Tibial artery (tissue), 4 donors: ENCODE results near the gene ITGA5.

Experiments used
- DNase-seq, 2 donors: peaks; one replicate each; pipeline ENCODE4 v3.0.0-alpha.2; 2019
- H3K27ac ChIP-seq, 2 donors: fragments of 200-600 bp; sonication (generic) in 1 of 2; 1 replicate in 1 of 2; 2 replicates in 1 of 2; pipeline ENCODE4 v1.5.1; 2018 to 2019; ENCODE audit warnings: mild to moderate bottlenecking in 1 of 2
- H3K27me3 ChIP-seq, 2 donors: fragments of 200-600 bp; sonication (generic) in 1 of 2; one replicate each; pipeline versions ENCODE4 v1.5.1 to v1.6.0; 2016 to 2019
- H3K36me3 ChIP-seq, 3 donors: fragments of 200-600 bp; sonication (generic) in 2 of 3; one replicate each; pipeline ENCODE4 v1.5.1; 2016 to 2019; ENCODE audit warnings: mild to moderate bottlenecking in 2 of 3
- H3K4me1 ChIP-seq, 4 donors: fragments of 200-600 bp; sonication (generic) in 2 of 4; 1 replicate in 3 of 4; 2 replicates in 1 of 4; pipeline ENCODE4 v1.5.1; 2016 to 2019
- H3K4me3 ChIP-seq, 2 donors: fragments of 200-600 bp; sonication (generic) in 1 of 2; 1 replicate in 1 of 2; 2 replicates in 1 of 2; pipeline ENCODE4 v1.5.1; 2018 to 2019; ENCODE audit warnings: mild to moderate bottlenecking in 2 of 2
- H3K9me3 ChIP-seq, 3 donors: fragments of 200-600 bp; sonication (generic) in 1 of 3; one replicate each; pipeline ENCODE4 v1.5.1; 2016 to 2019
- intact Hi-C: fragments of 100-400 bp; cut with DNase I; formaldehyde crosslinking; loops from one replicate; pipeline ENCODE4 v1.15.0; 2023; ENCODE audit warnings: low total_unique reads
- TF ChIP-seq, protein P1 (sequence below), 2 experiments: fragments of 200-600 bp in 1 of 2; fragments of 450-650 bp in 1 of 2; IDR thresholded peaks; one replicate each; pipeline ENCODE4 v1.5.1; 2017 to 2019; ENCODE audit warnings: antibody characterized with exemption in 2 of 2, mild to moderate bottlenecking in 1 of 2, moderate library complexity in 1 of 2

ITGA5 gene

DNA sequence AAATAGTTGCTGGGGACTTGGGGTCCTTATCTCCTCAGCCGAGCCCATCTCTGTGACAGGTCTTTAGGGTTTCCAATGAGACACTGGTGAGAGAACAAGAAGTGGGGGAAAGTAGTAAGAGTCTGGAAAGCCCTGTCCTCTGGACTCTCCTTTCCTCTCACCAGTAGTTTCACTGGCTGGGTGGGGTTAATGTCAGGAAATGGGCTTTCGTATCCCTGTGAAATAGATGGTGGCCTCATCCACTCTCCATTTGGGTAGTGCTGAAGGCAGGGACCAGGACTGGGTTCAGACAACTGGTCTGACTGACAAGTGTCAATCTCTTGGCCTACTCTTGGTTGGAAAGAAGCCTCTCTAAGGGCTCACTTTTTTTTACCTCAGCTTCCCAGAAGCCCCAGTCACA is 42.1 kb downstream of the ITGA5 start:
- Histone ChIP-seq H3K27me3 (no peaks in the 10 kb centered on the region), H3K36me3 (peaks cover 0 to 18% (median 12%) of the 10 kb centered on the region in 3 donors), H3K4me3 (no peak overlapping the region), H3K9me3 (no peaks in the 10 kb centered on the region), H3K27ac (peak overlapping the region in 1 of 2 donors; percentile 0), H3K4me1 (peaks cover 0 to 26% (median 15%) of the 10 kb centered on the region in 4 donors)
- intact Hi-C loops = no loop called here
- TF ChIP-seq, protein P1, sequence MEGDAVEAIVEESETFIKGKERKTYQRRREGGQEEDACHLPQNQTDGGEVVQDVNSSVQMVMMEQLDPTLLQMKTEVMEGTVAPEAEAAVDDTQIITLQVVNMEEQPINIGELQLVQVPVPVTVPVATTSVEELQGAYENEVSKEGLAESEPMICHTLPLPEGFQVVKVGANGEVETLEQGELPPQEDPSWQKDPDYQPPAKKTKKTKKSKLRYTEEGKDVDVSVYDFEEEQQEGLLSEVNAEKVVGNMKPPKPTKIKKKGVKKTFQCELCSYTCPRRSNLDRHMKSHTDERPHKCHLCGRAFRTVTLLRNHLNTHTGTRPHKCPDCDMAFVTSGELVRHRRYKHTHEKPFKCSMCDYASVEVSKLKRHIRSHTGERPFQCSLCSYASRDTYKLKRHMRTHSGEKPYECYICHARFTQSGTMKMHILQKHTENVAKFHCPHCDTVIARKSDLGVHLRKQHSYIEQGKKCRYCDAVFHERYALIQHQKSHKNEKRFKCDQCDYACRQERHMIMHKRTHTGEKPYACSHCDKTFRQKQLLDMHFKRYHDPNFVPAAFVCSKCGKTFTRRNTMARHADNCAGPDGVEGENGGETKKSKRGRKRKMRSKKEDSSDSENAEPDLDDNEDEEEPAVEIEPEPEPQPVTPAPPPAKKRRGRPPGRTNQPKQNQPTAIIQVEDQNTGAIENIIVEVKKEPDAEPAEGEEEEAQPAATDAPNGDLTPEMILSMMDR (IDR thresholded peaks at IDR 0.05) = no peak
- no peak for DNase-seq

DNA sequence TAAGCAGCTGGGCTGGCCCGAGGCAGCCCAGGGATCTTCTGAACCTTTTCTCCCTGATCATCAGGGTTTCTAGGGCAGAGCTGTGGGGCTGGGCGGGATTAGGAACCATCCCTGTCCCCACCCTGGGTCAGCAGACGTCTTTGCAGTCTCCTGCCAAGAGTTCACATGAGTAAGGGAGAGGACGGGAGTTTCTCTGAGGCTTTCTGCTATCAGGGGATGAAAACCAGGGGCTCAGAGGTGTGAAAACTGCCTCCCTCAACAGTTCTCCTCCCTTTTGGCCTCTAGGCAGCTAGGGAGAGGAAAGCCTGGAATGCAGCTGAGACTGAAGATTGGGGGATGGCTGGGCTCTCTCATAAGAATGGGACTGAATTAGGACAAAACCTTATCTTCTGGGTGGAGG is 42.5 kb downstream of the ITGA5 start:
- intact Hi-C loops = no loop called here
- peaks cover 0 to 31% (median 19%) of the 10 kb centered on the region in 4 donors for H3K4me1 ChIP-seq
- H3K36me3 ChIP-seq = peaks cover 0 to 18% (median 12%) of the 10 kb centered on the region in 3 donors
- DNase-seq = peak in 1 of 2 donors; percentile 78
- H3K4me3 ChIP-seq = no peak overlapping the region
- no peaks in the 10 kb centered on the region for H3K9me3 ChIP-seq
- no peaks in the 10 kb centered on the region for H3K27me3 ChIP-seq
- TF ChIP-seq, protein P1 (IDR thresholded peaks at IDR 0.05) = no peak
- peak overlapping the region; percentile 0 to 25 for H3K27ac ChIP-seq

DNA sequence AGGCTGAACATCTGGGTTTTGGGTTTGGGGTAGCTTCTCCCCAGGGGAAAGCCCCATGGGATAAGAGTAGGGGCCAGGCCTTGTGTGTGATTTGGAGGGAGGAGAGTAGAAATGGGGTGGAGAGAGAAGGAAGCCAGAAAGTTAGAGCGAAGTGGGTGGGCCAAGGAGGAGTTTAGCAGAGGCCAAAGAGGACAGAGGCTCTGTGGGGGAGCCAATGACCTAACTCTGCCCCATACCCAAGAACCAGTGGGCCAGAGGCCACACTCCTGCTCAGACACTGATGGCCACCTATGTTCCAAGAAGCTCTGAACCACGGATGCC is 43.8 kb downstream of the ITGA5 start:
- TF ChIP-seq, protein P1 (IDR thresholded peaks at IDR 0.05) = no peak
- no peak for DNase-seq
- Histone ChIP-seq H3K9me3 (no peaks in the 10 kb centered on the region), H3K4me3 (no peak overlapping the region), H3K27me3 (no peaks in the 10 kb centered on the region), H3K27ac (no peak overlapping the region), H3K4me1 (peaks cover under 1 to 44% (median 27%) of the 10 kb centered on the region in 4 donors), H3K36me3 (peaks cover 0 to 18% (median 12%) of the 10 kb centered on the region in 3 donors)
- intact Hi-C loops = no loop called here

DNA sequence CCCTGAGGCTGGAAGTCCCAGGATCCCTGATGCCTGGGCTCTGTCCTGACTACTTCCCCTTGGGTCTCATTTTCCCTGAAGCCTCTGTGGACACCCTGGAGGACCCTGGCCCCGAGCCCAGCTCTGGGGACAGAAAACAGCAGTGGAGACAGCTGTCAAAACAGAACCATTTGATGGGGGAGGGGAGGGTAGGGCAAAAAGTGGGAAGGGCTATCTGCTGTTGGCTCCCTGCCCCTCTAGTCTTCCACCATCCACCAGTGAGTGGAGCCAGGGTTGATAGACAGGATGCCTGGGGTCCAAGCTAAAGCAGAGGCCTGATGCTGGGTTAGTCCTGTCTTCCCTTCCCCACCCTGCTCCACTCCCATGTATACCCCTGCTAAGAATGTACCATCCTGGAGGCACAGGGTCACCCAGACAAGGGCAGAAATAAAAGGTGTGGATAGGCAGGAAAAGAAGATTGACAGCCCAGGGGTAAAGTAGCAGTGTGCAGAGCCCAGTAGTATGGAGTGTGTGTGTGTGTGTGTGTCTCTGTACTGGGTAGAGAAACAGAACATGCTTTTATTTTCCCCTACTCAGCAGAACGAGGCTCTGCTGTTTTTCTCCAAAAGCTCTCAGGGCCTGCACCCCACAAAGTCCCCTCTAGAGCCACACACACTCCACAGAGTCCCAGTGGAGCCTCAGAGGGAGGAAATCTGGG is 44.4 kb downstream of the ITGA5 start:
- Histone ChIP-seq H3K9me3 (no peaks in the 10 kb centered on the region), H3K27me3 (no peaks in the 10 kb centered on the region), H3K4me1 (peaks cover 6 to 49% (median 30%) of the 10 kb centered on the region in 4 donors), H3K27ac (no peak overlapping the region), H3K36me3 (peaks cover 0 to 18% (median 12%) of the 10 kb centered on the region in 3 donors), H3K4me3 (no peak overlapping the region)
- TF ChIP-seq, protein P1 (IDR thresholded peaks at IDR 0.05) = no peak
- intact Hi-C loops = no loop called here
- no peak for DNase-seq

DNA sequence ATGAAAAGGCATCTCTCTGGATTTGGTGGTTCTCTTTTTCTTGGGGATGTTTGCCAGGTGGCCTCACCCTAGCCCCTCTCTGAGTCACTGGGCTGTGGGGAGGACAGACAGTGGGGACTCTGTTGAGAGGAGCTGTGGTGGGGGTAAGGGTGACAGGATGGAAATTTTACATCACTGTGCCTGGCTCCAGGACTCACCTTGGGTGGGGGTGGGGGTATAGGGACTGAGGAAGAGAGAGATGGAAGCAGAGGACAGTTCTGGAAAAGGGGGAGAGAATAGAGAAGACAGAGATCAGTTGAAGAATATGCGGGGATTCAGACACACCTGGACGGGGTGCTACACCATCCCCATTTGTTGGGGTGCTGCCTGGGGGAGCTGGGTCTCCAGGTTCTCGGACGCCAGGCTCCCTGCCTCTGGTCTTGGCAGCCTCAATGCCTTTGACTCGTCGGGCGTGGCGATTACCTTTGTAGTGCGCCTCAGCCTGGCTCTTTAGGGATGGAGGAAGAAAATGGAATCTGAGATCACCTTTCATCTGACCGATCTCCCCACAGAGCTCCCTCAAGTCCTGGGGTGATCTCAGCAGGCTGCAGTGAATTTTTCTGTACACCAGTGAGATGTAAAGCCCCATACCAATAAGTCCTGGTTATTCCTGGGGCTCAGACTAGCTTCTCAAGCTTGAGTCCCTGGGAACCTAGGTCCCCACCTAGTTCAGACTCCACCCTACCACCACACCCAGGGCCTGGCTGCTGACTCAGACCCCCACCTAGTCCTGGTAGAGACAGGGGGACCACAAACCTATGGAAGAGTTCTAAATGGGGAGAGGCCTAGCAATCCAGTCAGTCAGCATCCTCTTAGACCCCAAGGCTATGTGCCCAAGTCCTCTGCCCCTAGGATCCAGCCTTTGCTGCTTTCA is 45.2 kb downstream of the ITGA5 start:
- DNase-seq = no peak
- intact Hi-C loops = no loop called here
- Histone ChIP-seq H3K4me1 (peaks cover 6 to 53% (median 34%) of the 10 kb centered on the region in 4 donors), H3K9me3 (no peaks in the 10 kb centered on the region), H3K27me3 (no peaks in the 10 kb centered on the region), H3K4me3 (no peak overlapping the region), H3K36me3 (peaks cover 0 to 18% (median 12%) of the 10 kb centered on the region in 3 donors), H3K27ac (no peak overlapping the region)
- TF ChIP-seq, protein P1 (IDR thresholded peaks at IDR 0.05) = no peak
